ENCODE data around the gene RASSF6. TPM values are rescaled to one million over a fixed set of nuclear protein-coding genes. Genes with fewer than 3 reads are reported as not detected.

Gene RASSF6
- total RNA-seq, 1 experiment from 2014 or later, result 0.22 TPM

- no CpG with 5 or more reads among the region's 5 CpGs for WGBS (ENCODE audit: extremely low coverage, insufficient read length, low lambda C conversion rate)
- Histone ChIP-seq H2AK5ac (ENCODE audit: insufficient read length, low read length) (no peak overlapping the region), H3K4ac (ENCODE audit: low read depth, low read length) (no peak overlapping the region), H3K56ac (ENCODE audit: insufficient read length, low read depth, low read length) (no peak overlapping the region), H2BK15ac (ENCODE audit: low read depth, low read length) (no peak overlapping the region), H3T11ph (ENCODE audit: low read length) (no peak overlapping the region), H4K20me1 (ENCODE audit: control insufficient read depth, insufficient read depth, insufficient read length) (no peaks in the 10 kb centered on the region), H2BK5ac (ENCODE audit: insufficient read length, low read length) (no peak overlapping the region), H2AFZ (ENCODE audit: low read length) (no peak overlapping the region), H2BK20ac (ENCODE audit: low read depth, low read length, poor library complexity, severe bottlenecking) (no peak overlapping the region), H3K79me2 (ENCODE audit: insufficient read depth, low read length) (no peaks in the 10 kb centered on the region), H3K4me2 (ENCODE audit: insufficient read depth, insufficient read length, low read length) (no peak overlapping the region), H3K18ac (ENCODE audit: insufficient read length, low read depth, low read length) (no peak overlapping the region), H3K23ac (ENCODE audit: insufficient read length, low read depth, low read length) (no peak overlapping the region), H3K9me3 (ENCODE audit: control insufficient read depth, low read depth, low read length) (no peaks in the 10 kb centered on the region), H4K5ac (ENCODE audit: insufficient read length, low read depth, low read length) (no peak overlapping the region), H3K79me1 (ENCODE audit: insufficient read depth, low read depth, low read length, poor library complexity, severe bottlenecking) (no peaks in the 10 kb centered on the region), H3K23me2 (ENCODE audit: insufficient read length, low read depth, low read length, poor library complexity, severe bottlenecking) (no peaks in the 10 kb centered on the region), H3K4me1 (ENCODE audit: insufficient read depth, low read length) (no peaks in the 10 kb centered on the region), H4K8ac (replicated peaks; ENCODE audit: insufficient read length, low read depth, low read length) (no peak overlapping the region), H3K14ac (ENCODE audit: insufficient read depth, low read length) (no peak overlapping the region), H3K9ac (ENCODE audit: extremely low read depth, insufficient read length, low read length) (no peak overlapping the region), H2BK120ac (ENCODE audit: low read depth, low read length, poor library complexity, severe bottlenecking) (no peak overlapping the region), H3K27me3 (ENCODE audit: insufficient read depth, low read length) (no peaks in the 10 kb centered on the region), H2BK12ac (ENCODE audit: insufficient read length, low read depth, low read length) (no peak overlapping the region), H4K91ac (ENCODE audit: insufficient read length, low read depth, low read length) (no peak overlapping the region), H3K27ac (ENCODE audit: insufficient read length, low read depth, low read length) (no peak overlapping the region)
- TF ChIP-seq CTCF (conservative IDR thresholded peaks at IDR 0.05), result no peak
- peaks cover 10% of the 10 kb centered on the region in 2 experiments for H3K4me1 Mint-ChIP-seq
- no peak overlapping the region for H3K27ac Mint-ChIP-seq
- no peak overlapping the region for H3K4me3 Mint-ChIP-seq
- H3K36me3 Mint-ChIP-seq (ENCODE audit: insufficient read depth in 1 of 3, low read depth in 3 of 3), result no peaks in the 10 kb centered on the region
- H3K9me3 Mint-ChIP-seq, result no peaks in the 10 kb centered on the region
- no peak for DNase-seq
- H3K27me3 Mint-ChIP-seq (ENCODE audit: low read depth), result no peaks in the 10 kb centered on the region
Measured at GRCh38 chr4:73589887-73590801, 30.1 kb downstream of the RASSF6 start.
